NCI-H1092 (cell line): ENCODE measurements around the gene ZBTB8OS.

Experiments
- DNase-seq: peaks from one replicate; lab custom pipeline; 2025; lab: John Stamatoyannopoulos, UW

The ZBTB8OS gene

DNA sequence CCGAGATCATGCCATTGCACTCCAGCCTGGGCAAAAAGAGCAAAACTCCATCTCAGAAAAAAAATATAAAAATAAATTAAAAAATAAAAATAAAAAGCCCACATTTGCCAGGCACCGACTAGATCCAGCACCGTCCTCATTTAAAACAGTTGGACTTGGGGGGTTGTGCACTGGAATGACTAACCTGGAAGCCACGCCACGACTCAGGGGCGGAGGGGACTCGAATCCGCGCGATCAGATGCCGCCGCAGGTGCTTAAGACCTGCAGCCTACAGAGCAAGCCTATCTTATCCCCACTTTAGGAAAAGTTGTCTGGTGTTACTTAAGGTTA, 38.5 kb downstream of the ZBTB8OS start:
- DNase-seq = no peak

DNA sequence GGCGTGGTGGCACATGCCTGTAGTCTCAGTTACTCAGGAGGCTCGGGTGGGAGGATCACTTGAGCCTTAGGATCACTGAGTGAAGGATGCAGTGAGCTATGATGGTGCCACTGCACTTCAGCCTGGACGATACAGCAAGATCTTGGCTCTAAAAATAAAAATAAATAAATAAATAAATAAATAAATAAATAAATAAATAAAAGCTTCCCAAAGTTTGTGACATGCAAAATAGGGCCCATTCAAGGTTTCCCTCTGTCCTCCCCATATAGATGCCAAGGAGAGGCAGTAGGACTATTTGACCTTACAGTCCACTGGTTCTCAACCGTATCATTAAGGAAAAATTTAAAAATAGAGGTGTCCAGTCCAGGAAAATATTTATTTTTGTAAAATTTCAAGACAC, 41.2 kb downstream of the ZBTB8OS start:
- DNase-seq = no peak

DNA sequence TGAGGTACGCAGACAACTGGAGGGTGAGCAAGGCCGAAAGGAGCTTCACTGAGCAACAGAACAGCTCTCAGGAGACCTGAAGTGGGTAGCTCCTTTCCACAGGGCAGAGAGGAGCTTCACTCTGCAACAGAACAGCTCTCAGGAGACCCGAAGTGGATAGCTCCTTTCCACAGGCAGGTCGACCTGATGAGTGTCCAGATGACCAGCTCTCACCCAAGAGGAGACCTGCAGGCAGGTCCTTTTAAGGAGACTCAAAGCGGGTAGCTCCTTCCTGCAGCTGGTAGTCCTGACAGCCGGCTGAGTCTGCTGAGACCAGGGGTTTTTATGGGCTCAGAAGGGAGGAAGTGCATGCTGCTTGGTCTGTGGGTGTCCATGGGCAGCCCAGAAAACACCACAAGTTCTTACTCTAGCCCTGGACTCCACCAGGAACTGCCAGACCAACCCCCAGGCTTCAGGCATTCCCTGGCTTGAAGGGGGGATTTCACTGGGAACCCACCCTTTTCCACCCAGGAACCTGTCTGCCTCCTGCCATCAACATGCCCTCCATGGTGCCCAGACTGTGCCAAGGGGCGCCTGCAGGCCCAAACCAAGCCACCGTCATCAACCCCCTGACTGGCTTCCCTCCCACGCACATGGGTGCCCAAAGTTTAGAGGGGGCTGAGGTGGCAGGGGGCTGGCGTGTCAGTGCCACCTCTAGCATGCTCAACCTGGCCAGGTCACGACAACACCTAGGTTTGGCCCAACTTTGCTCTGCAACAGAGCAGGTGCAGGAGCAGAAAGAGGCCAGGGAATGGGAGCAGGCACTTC, 43.6 kb downstream of the ZBTB8OS start:
- no peak for DNase-seq

DNA sequence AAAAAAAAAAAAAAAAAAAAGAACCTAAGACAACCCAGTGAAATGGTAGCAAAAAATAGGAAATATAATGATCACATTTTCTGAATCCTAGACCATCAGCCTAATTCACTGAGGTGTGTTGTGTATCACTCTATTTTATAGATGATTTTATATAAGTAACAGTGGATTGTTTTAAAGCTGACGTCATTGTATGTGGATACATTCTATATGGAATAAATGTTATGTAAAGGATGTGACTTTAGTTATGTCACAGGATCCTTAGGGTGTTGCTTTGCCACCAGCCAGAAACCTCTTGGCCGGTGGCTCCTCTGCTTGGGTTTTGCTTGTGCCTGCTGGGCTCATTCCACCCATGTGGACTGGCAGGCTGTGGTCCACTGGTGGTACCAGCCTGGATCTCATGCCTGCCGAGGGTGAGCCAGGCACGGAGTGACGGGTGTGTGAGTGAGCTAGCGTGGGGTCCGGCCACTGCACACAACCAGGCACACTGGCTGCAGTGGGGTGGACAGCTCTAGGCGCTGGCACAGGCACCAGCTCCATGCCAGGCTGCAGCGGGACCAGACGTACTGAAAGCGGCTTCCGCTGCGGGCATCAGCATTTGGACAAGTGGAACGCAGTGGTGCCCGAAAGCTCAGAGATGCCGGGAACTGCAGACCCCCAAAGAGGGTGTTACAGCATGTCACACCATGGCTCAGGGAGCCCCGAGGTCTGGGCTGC, 44.5 kb downstream of the ZBTB8OS start:
- no peak for DNase-seq

DNA sequence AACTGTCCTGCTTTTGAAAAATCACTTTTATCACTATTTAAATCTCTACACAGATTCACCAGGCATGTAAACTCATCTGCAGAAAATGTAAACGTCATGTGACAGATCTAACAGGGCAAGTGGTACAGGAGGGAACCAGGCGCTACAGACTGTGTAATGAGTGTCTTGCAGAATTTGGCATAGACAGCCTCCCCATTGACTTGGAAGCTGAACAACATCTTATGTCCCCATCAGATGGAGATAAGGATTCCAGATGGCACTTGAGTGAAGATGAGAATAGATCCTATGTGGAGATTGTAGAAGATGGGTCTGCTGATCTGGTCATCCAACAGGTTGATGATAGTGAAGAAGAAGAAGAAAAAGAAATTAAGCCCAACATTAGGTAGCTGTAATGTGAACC, 50.3 kb downstream of the ZBTB8OS start:
- DNase-seq = no peak

DNA sequence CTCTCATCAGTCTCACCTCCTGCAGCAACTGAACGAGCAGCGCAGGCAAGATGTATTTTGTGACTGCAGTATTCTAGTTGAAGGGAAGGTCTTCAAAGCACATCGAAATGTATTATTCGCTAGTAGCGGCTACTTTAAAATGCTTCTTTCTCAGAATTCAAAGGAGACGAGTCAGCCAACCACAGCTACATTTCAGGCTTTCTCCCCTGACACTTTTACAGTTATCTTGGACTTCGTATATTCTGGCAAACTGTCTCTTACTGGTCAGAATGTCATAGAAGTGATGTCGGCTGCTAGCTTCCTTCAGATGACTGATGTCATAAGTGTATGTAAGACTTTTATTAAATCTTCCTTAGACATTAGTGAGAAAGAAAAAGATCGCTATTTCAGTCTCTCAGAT, 57.4 kb downstream of the ZBTB8OS start:
- no peak for DNase-seq

DNA sequence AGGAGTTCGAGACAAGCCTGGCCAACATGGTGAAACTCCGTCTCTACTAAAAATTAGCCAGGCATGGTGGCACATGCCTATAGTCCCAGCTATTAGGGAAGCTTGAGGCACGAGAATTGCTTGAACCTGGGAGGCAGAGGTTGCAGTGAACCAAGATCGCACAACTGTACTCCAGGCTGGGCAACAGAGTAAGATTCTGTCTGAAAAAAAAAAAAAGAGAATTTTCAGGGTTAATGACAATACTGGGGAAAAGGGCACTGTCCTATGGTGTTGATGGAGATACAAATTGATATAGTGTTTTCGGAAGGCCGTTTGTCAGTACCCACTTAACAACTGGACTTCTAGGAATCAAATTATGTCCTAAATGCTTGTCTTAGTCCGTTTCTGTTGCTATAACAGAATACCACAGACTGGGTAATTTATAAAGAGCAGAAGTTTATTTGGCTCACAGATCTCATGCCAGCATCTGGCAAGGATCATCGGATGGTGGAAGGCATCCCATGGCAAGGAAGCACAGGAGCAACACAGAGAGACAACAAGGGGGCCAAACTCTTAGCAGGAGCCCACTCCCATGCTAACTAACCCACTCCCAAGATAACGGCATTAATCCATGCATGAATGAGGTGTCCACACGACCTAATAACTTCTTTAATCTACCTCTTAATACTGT, 69.9 kb downstream of the ZBTB8OS start:
- no peak for DNase-seq
